DMS153 (cell line): ENCODE measurements around the gene PPFIBP1.

Source experiments
- DNase-seq: peaks from one replicate; lab custom pipeline; 2025; lab: John Stamatoyannopoulos, UW

PPFIBP1 gene

GRCh38 chr12:27523642-27524493 lies at the start of gene PPFIBP1:
TSS of gene PPFIBP1 (plus strand) at chr12:27524206. CDS start at chr12:27633397, 109,191 bp downstream.
- DNase-seq, result peak; percentile 97

GRCh38 chr12:27474344-27474743 lies 49.7 kb upstream of the PPFIBP1 start:
- DNase-seq, result no peak

- no peak for DNase-seq
Observed at GRCh38 chr12:27477049-27477448, 47.0 kb upstream of the PPFIBP1 start.

- DNase-seq, result no peak
Observed at GRCh38 chr12:27478949-27479348, 45.1 kb upstream of the PPFIBP1 start.

- no peak for DNase-seq
Observed at GRCh38 chr12:27480016-27480415, 44.0 kb upstream of the PPFIBP1 start.

- DNase-seq, result no peak
Observed at GRCh38 chr12:27486961-27487360, 37.0 kb upstream of the PPFIBP1 start.

GRCh38 chr12:27488479-27488878 lies 35.5 kb upstream of the PPFIBP1 start:
- DNase-seq, result no peak

GRCh38 chr12:27491226-27491625 lies 32.8 kb upstream of the PPFIBP1 start:
- DNase-seq, result no peak

GRCh38 chr12:27493260-27493940 lies 30.6 kb upstream of the PPFIBP1 start:
- no peak for DNase-seq

GRCh38 chr12:27497446-27497845 lies 26.6 kb upstream of the PPFIBP1 start:
- DNase-seq, result no peak

- no peak for DNase-seq
Observed at GRCh38 chr12:27498149-27498548, 25.9 kb upstream of the PPFIBP1 start.

- DNase-seq, result peak; percentile 7
Observed at GRCh38 chr12:27498761-27499160, 25.2 kb upstream of the PPFIBP1 start.

- no peak for DNase-seq
Observed at GRCh38 chr12:27499377-27499776, 24.6 kb upstream of the PPFIBP1 start.

GRCh38 chr12:27500546-27500945 lies 23.5 kb upstream of the PPFIBP1 start:
- DNase-seq, result no peak

- no peak for DNase-seq
Observed at GRCh38 chr12:27502021-27502435, 22.0 kb upstream of the PPFIBP1 start.

GRCh38 chr12:27504507-27504906 lies 19.5 kb upstream of the PPFIBP1 start:
- DNase-seq, result no peak

GRCh38 chr12:27505109-27505508 lies 18.9 kb upstream of the PPFIBP1 start:
- DNase-seq, result no peak

- peak; percentile 22 for DNase-seq
Observed at GRCh38 chr12:27505761-27506160, 18.2 kb upstream of the PPFIBP1 start.

- DNase-seq, result no peak
Observed at GRCh38 chr12:27506645-27507189, 17.3 kb upstream of the PPFIBP1 start.

GRCh38 chr12:27508736-27509431 lies 15.1 kb upstream of the PPFIBP1 start:
- no peak for DNase-seq

GRCh38 chr12:27511031-27511722 lies 12.8 kb upstream of the PPFIBP1 start:
- no peak for DNase-seq

GRCh38 chr12:27511723-27512045 lies 12.3 kb upstream of the PPFIBP1 start:
- DNase-seq, result no peak
